ENCODE measurements around the gene HDAC9. TPM values are rescaled to one million over a fixed set of nuclear protein-coding genes. Genes with fewer than 3 reads are reported as not detected.

HDAC9 gene
- total RNA-seq, 4 donors from 2014 or later, result 1.2 to 8.0 (median 1.6) TPM

DNA sequence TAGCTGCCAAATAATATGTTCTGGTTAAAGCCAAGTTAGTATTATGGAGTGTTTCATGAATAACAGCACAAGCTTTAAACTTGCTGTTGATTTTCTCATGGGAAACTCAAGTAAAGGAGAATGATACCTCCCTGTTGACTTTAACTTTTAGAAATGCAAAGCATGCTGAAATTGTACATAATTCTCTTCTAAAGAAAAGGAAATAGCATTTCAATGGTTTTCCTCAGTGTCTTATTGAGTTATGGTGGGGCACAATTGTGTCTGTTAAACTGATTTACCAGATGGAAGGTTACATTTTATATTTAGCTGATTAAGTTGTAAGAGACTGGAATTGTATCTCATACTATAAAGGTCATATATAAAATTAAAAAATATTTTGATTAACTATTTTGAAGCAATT, 119.3 kb downstream of the HDAC9 start:
- H3K27ac ChIP-seq, result no peak overlapping the region
- DNase-seq, result no peak
- H3K9me3 ChIP-seq, result no peaks in the 10 kb centered on the region
- no peak overlapping the region for H3K4me3 ChIP-seq
- intact Hi-C loops (cut with DNase I), result no loop called here
- no peaks in the 10 kb centered on the region for H3K36me3 ChIP-seq
- no peaks in the 10 kb centered on the region for H3K4me1 ChIP-seq
- no peaks in the 10 kb centered on the region for H3K27me3 ChIP-seq
- TF ChIP-seq POLR2A (IDR thresholded peaks at IDR 0.05), result no peak
- TF ChIP-seq, protein P1, sequence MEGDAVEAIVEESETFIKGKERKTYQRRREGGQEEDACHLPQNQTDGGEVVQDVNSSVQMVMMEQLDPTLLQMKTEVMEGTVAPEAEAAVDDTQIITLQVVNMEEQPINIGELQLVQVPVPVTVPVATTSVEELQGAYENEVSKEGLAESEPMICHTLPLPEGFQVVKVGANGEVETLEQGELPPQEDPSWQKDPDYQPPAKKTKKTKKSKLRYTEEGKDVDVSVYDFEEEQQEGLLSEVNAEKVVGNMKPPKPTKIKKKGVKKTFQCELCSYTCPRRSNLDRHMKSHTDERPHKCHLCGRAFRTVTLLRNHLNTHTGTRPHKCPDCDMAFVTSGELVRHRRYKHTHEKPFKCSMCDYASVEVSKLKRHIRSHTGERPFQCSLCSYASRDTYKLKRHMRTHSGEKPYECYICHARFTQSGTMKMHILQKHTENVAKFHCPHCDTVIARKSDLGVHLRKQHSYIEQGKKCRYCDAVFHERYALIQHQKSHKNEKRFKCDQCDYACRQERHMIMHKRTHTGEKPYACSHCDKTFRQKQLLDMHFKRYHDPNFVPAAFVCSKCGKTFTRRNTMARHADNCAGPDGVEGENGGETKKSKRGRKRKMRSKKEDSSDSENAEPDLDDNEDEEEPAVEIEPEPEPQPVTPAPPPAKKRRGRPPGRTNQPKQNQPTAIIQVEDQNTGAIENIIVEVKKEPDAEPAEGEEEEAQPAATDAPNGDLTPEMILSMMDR (IDR thresholded peaks at IDR 0.05), result no peak

DNA sequence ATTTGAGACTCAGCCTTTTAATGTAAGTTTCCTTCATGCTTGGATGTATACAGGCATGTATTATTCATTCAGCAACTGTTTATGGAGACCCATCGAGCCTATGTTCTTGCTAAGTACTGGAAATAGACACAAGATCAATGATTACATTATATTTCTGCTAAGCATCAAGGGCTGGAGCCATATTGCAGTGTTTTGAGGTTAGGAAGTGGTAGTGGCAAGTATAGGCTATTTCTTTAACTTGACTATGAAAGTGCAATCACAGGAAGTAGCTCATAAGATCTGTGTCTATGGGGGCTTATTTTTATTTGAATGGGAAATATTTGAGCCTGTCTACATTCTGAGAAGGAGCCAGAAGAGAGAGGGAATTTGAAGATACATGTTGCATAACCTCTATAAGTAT, 123.8 kb downstream of the HDAC9 start:
- Histone ChIP-seq H3K4me3 (no peak overlapping the region), H3K27me3 (no peaks in the 10 kb centered on the region), H3K9me3 (no peaks in the 10 kb centered on the region), H3K36me3 (no peaks in the 10 kb centered on the region), H3K4me1 (no peaks in the 10 kb centered on the region), H3K27ac (no peak overlapping the region)
- intact Hi-C loops (cut with DNase I), result no loop called here
- no peak for DNase-seq
- WGBS, 2 donors, result 40 to 46% methylated on average over 1 of the region's 1 CpG
- TF ChIP-seq, protein P1 (IDR thresholded peaks at IDR 0.05), result no peak
- TF ChIP-seq POLR2A (IDR thresholded peaks at IDR 0.05), result no peak

DNA sequence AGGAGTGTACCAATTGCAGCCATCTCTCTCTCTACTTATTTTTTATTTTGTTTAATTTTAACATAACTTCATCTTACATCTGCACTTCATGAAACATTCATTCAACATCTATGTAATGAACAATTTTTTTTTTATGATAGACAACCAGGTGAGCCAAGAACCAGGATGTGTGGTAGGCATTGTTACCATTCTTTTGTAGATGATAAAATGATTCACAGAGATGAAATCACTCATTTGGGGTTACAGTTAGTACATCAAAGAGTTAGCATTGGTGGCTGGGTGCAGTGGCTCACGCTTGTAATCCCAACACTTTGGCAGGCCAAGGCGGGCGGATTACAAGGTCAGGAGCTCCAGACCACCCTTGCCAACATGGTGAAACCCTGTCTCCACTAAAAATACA, 127.8 kb downstream of the HDAC9 start:
- no peak overlapping the region for H3K4me3 ChIP-seq
- H3K27me3 ChIP-seq, result no peaks in the 10 kb centered on the region
- H3K9me3 ChIP-seq, result no peaks in the 10 kb centered on the region
- intact Hi-C loops (cut with DNase I), result no loop called here
- no peak for DNase-seq
- H3K36me3 ChIP-seq, result no peaks in the 10 kb centered on the region
- H3K4me1 ChIP-seq, result no peaks in the 10 kb centered on the region
- WGBS, 2 donors, result 98 to 100% methylated on average over 3 of the region's 3 CpGs
- TF ChIP-seq POLR2A (IDR thresholded peaks at IDR 0.05), result no peak
- TF ChIP-seq, protein P1 (IDR thresholded peaks at IDR 0.05), result no peak
- no peak overlapping the region for H3K27ac ChIP-seq

DNA sequence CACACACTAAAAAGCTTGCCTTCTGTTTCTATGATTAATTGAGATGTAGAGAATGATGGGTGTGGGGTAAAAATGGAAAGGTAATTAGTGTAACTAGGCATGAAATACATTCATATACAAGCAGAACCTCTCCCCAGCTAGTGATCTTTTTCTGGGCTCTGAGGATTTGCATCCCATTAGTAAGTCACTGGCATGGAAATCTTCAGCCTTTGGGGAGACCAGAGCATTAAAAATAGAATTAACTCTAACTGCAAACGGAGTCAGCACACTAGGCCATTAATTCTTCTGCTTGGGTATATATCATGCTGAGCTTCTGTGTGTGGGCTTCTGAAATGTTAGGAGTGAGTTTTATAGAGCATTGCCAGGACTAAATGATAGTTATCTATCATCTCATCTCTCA, 128.9 kb downstream of the HDAC9 start:
- H3K4me1 ChIP-seq, result no peaks in the 10 kb centered on the region
- no peak overlapping the region for H3K27ac ChIP-seq
- no peaks in the 10 kb centered on the region for H3K27me3 ChIP-seq
- intact Hi-C loops (cut with DNase I), result no loop called here
- no peak overlapping the region for H3K4me3 ChIP-seq
- 41 to 45% methylated on average over 1 of the region's 1 CpG for WGBS, 2 donors
- H3K9me3 ChIP-seq, result no peaks in the 10 kb centered on the region
- DNase-seq, result no peak
- TF ChIP-seq, protein P1 (IDR thresholded peaks at IDR 0.05), result no peak
- TF ChIP-seq POLR2A (IDR thresholded peaks at IDR 0.05), result no peak
- H3K36me3 ChIP-seq, result no peaks in the 10 kb centered on the region

DNA sequence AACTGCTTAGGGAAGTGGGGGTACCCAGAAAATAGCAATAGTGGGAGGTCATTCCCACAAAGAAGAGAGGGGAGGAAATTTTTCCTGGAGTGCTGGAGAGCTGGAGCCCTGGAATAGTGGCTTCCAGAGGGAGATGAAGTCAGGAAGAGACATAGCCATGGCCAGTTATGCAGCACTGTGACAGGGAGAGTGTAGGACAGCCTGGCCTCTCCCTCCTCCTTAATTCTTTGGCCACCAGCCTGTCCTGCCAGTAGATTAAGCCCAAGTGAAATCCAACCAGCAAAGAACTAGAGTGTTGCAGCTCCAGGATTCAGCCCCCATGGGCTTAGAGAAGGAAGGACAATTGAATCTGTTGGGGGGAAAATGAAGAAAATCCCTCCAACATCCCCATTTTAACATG, 130.5 kb downstream of the HDAC9 start:
- TF ChIP-seq, protein P1 (IDR thresholded peaks at IDR 0.05), result no peak
- no peak for TF ChIP-seq POLR2A (IDR thresholded peaks at IDR 0.05)
- no peaks in the 10 kb centered on the region for H3K27me3 ChIP-seq
- intact Hi-C loops (cut with DNase I), result no loop called here

More for the DNA sequence above, 130.5 kb downstream of the HDAC9 start:
- no peak for DNase-seq
- Histone ChIP-seq H3K4me1 (no peaks in the 10 kb centered on the region), H3K9me3 (no peaks in the 10 kb centered on the region), H3K4me3 (no peak overlapping the region), H3K36me3 (no peaks in the 10 kb centered on the region), H3K27ac (no peak overlapping the region)
